ENCODE measurements around the gene IYD. TPM values are rescaled to one million over a fixed set of nuclear protein-coding genes. Genes with fewer than 3 reads are reported as not detected.
"Not testable (repeated sequence)": the region's sequence is repeated elsewhere in the genome, so short reads cannot be mapped to it uniquely, and the experiment has no call there.

IYD gene
- total and polyA plus RNA-seq, 7 experiments from 2014 or later: not detected

DNA sequence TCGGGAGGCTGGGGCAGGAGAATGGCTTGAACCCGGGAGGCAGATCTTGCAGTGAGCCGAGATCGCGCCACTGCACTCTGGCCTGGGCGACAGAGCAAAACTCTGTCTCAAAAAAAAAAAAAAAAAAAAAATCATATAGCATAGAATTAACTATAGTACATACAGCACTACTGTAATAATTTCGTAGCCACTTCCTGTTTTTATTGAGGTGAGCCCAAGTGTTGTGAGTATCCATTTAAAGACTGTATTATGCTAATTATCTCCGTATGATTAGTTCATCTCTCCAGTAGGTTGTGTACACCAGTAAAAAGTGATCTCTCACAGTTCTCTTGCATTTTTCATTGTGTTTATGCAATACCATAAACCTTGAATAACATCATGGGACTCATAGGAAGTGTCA, 70.6 kb downstream of the IYD start:
- H3K4me3 Mint-ChIP-seq: no peak overlapping the region
- intact Hi-C loops (cut with micrococcal nuclease): no loop called here
- H3K9me3 Mint-ChIP-seq: peaks cover 0 to 22% (median 6%) of the 10 kb centered on the region in 11 donors
- Histone ChIP-seq H3K36me3 (ENCODE audit: control insufficient read depth in 2 of 3, insufficient read depth in 3 of 3, low read length in 3 of 3) (no peaks in the 10 kb centered on the region), H3K27ac (ENCODE audit: low read depth, low read length) (no peak overlapping the region), H3K27me3 (ENCODE audit: control insufficient read depth in 2 of 2, insufficient read depth in 2 of 2, low read length in 2 of 2) (no peaks in the 10 kb centered on the region), H3K4me1 (ENCODE audit: control insufficient read depth in 2 of 2, insufficient read depth in 2 of 2, low read length in 2 of 2) (no peaks in the 10 kb centered on the region), H3K4me3 (ENCODE audit: low read length) (no peak overlapping the region), H3K9me3 (ENCODE audit: control insufficient read depth in 2 of 3, low read length in 3 of 3) (no peaks in the 10 kb centered on the region)
- no peaks in the 10 kb centered on the region for H3K36me3 Mint-ChIP-seq
- ChIA-PET CTCF (no interaction called here), POLR2A (no interaction called here)
- H3K4me1 Mint-ChIP-seq: peaks cover 0 to 1% (median 0%) of the 10 kb centered on the region in 7 donors
- peaks cover 0 to 13% (median 4%) of the 10 kb centered on the region in 5 donors for H3K27me3 Mint-ChIP-seq
- H3K27ac Mint-ChIP-seq: no peak overlapping the region
- DNase-seq: no peak
- ATAC-seq: no peak

DNA sequence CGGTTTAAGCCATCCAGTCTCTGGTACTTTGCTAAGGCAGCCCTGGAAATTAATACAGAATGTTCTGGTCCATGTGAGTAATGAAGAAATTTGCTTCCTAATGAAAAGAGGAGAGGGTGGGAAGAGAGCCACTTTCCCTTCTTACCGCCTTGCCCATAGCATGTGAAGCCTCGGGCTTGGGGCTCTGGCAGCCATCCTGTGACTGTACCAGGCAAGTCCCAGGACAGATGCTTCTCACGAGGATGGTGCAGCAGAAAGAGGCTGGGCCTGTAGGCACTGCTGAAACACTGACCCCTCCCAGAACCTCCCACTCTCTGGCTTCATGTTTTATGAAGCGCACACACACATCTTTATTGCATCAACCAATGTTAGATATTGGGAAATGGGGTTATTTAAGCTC, 74.8 kb downstream of the IYD start:
- Histone ChIP-seq H3K4me3 (ENCODE audit: low read length) (no peak overlapping the region), H3K27me3 (ENCODE audit: control insufficient read depth in 2 of 2, insufficient read depth in 2 of 2, low read length in 2 of 2) (no peaks in the 10 kb centered on the region), H3K36me3 (ENCODE audit: control insufficient read depth in 2 of 3, insufficient read depth in 3 of 3, low read length in 3 of 3) (no peaks in the 10 kb centered on the region), H3K9me3 (ENCODE audit: control insufficient read depth in 2 of 3, low read length in 3 of 3) (no peaks in the 10 kb centered on the region), H3K27ac (ENCODE audit: low read depth, low read length) (no peak overlapping the region), H3K4me1 (ENCODE audit: control insufficient read depth in 2 of 2, insufficient read depth in 2 of 2, low read length in 2 of 2) (no peaks in the 10 kb centered on the region)
- DNase-seq (no peak), ATAC-seq (no peak)
- Mint-ChIP-seq H3K27ac (no peak overlapping the region), H3K27me3 (peaks cover 0 to 13% (median 8%) of the 10 kb centered on the region in 5 donors), H3K4me1 (no peaks in the 10 kb centered on the region), H3K9me3 (peaks cover 0 to 15% (median 5%) of the 10 kb centered on the region in 11 donors), H3K36me3 (no peaks in the 10 kb centered on the region), H3K4me3 (no peak overlapping the region)
- POLR2A ChIA-PET: no interaction called here
- intact Hi-C loops (cut with micrococcal nuclease): no loop called here
- CTCF ChIA-PET: no interaction called here

- Histone ChIP-seq H3K27ac (ENCODE audit: low read depth, low read length) (no peak overlapping the region), H3K27me3 (ENCODE audit: control insufficient read depth in 2 of 2, insufficient read depth in 2 of 2, low read length in 2 of 2) (no peaks in the 10 kb centered on the region), H3K4me3 (ENCODE audit: low read length) (no peak overlapping the region), H3K9me3 (ENCODE audit: control insufficient read depth in 2 of 3, low read length in 3 of 3) (no peaks in the 10 kb centered on the region), H3K4me1 (ENCODE audit: control insufficient read depth in 2 of 2, insufficient read depth in 2 of 2, low read length in 2 of 2) (no peaks in the 10 kb centered on the region), H3K36me3 (ENCODE audit: control insufficient read depth in 2 of 3, insufficient read depth in 3 of 3, low read length in 3 of 3) (no peaks in the 10 kb centered on the region)
- ATAC-seq (no peak), DNase-seq (no peak)
- CTCF ChIA-PET: no interaction called here
- POLR2A ChIA-PET: no interaction called here
- no peak overlapping the region for H3K27ac Mint-ChIP-seq
- peaks cover 0 to 13% (median 4%) of the 10 kb centered on the region in 11 donors for H3K9me3 Mint-ChIP-seq
- intact Hi-C loops (cut with micrococcal nuclease): no loop called here
- H3K4me3 Mint-ChIP-seq: no peak overlapping the region
- peaks cover 0 to 13% (median 8%) of the 10 kb centered on the region in 5 donors for H3K27me3 Mint-ChIP-seq
- H3K36me3 Mint-ChIP-seq: no peaks in the 10 kb centered on the region
- no peaks in the 10 kb centered on the region for H3K4me1 Mint-ChIP-seq
These were observed 75.5 kb downstream of the IYD start for GRCh38 chr6:150444308-150444707.

DNA sequence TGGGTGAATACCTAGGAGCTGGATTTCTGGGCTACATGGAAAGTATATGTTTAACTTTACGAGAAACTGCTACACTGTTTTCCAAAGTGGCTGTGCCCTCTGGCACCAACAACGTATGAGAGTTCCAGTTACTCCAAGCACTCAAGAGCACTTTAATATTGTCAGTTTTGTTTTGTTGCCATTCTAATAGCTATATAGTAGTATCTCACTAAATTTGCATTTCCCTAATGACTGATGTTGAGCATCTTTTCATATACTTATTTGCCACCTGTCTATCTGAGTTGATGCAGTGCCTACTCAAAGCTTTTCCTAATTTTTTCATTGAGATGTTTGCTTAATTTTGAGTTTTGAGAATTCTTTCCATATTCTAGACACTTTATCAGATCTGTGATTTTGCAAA, 76.7 kb downstream of the IYD start:
- intact Hi-C loops (cut with micrococcal nuclease): no loop called here
- Mint-ChIP-seq H3K36me3 (no peaks in the 10 kb centered on the region), H3K4me1 (no peaks in the 10 kb centered on the region), H3K27me3 (peaks cover 0 to 13% (median 8%) of the 10 kb centered on the region in 5 donors), H3K27ac (no peak overlapping the region), H3K9me3 (peaks cover 0 to 6% (median 0%) of the 10 kb centered on the region in 11 donors), H3K4me3 (no peak overlapping the region)
- ChIA-PET CTCF (no interaction called here), POLR2A (no interaction called here)
- Histone ChIP-seq H3K36me3 (ENCODE audit: control insufficient read depth in 2 of 3, insufficient read depth in 3 of 3, low read length in 3 of 3) (no peaks in the 10 kb centered on the region), H3K9me3 (ENCODE audit: control insufficient read depth in 2 of 3, low read length in 3 of 3) (no peaks in the 10 kb centered on the region), H3K27me3 (ENCODE audit: control insufficient read depth in 2 of 2, insufficient read depth in 2 of 2, low read length in 2 of 2) (no peaks in the 10 kb centered on the region), H3K4me3 (ENCODE audit: low read length) (no peak overlapping the region), H3K27ac (ENCODE audit: low read depth, low read length) (no peak overlapping the region), H3K4me1 (ENCODE audit: control insufficient read depth in 2 of 2, insufficient read depth in 2 of 2, low read length in 2 of 2) (no peaks in the 10 kb centered on the region)
- DNase-seq (no peak), ATAC-seq (no peak)

- H3K4me1 ChIP-seq (ENCODE audit: control insufficient read depth in 2 of 2, insufficient read depth in 2 of 2, low read length in 2 of 2): no peaks in the 10 kb centered on the region
- H3K27ac ChIP-seq (ENCODE audit: low read depth, low read length): no peak overlapping the region
- CTCF ChIA-PET: no interaction called here
- intact Hi-C loops (cut with micrococcal nuclease): no loop called here
- H3K36me3 ChIP-seq (ENCODE audit: control insufficient read depth in 2 of 3, insufficient read depth in 3 of 3, low read length in 3 of 3): no peaks in the 10 kb centered on the region
- Mint-ChIP-seq H3K36me3 (no peaks in the 10 kb centered on the region), H3K4me3 (no peak overlapping the region), H3K9me3 (peaks cover 0 to 3% (median 0%) of the 10 kb centered on the region in 11 donors), H3K4me1 (no peaks in the 10 kb centered on the region), H3K27ac (no peak overlapping the region), H3K27me3 (peaks cover 0 to 13% (median 8%) of the 10 kb centered on the region in 5 donors)
- H3K9me3 ChIP-seq (ENCODE audit: control insufficient read depth in 2 of 3, low read length in 3 of 3): no peaks in the 10 kb centered on the region
- H3K4me3 ChIP-seq (ENCODE audit: low read length): no peak overlapping the region
- ATAC-seq (no peak), DNase-seq (no peak)
- no peaks in the 10 kb centered on the region for H3K27me3 ChIP-seq (ENCODE audit: control insufficient read depth in 2 of 2, insufficient read depth in 2 of 2, low read length in 2 of 2)
- POLR2A ChIA-PET: no interaction called here
These were observed 79.4 kb downstream of the IYD start for GRCh38 chr6:150448221-150448620.

DNA sequence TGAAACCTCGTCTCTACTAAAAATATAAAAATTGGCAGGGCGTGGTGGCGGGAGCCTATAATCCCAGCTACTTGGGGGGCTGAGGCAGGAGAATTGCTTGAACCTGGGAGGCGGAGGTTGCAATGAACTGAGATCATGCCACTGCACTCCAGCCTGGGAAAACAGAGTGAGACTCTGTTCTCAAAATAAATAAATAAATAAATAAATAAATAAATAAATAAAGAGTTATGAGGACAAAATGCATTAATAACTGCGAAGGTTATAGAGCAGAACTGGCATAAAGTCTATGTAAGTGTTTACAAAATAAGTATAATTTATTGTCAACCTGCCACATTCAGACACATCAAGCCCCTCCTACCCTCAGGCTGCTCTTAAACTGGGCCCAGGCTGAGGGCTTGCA, 80.2 kb downstream of the IYD start:
- H3K4me1 Mint-ChIP-seq; H3K36me3 Mint-ChIP-seq; ATAC-seq; POLR2A ChIA-PET; H3K27ac ChIP-seq (ENCODE audit: low read depth, low read length); H3K9me3 Mint-ChIP-seq; H3K9me3 ChIP-seq (ENCODE audit: control insufficient read depth in 2 of 3, low read length in 3 of 3); H3K4me1 ChIP-seq (ENCODE audit: control insufficient read depth in 2 of 2, insufficient read depth in 2 of 2, low read length in 2 of 2); CTCF ChIA-PET; H3K36me3 ChIP-seq (ENCODE audit: control insufficient read depth in 2 of 3, insufficient read depth in 3 of 3, low read length in 3 of 3); H3K4me3 Mint-ChIP-seq; H3K27me3 ChIP-seq (ENCODE audit: control insufficient read depth in 2 of 2, insufficient read depth in 2 of 2, low read length in 2 of 2); H3K4me3 ChIP-seq (ENCODE audit: low read length); intact Hi-C loops (cut with micrococcal nuclease); DNase-seq; H3K27ac Mint-ChIP-seq: not testable (repeated sequence)
- peaks cover 0 to 13% (median 5%) of the 10 kb centered on the region in 5 donors for H3K27me3 Mint-ChIP-seq

GRCh38 chr6:150450918-150451317, 82.1 kb downstream of the IYD start:
- Mint-ChIP-seq H3K4me1 (no peaks in the 10 kb centered on the region), H3K9me3 (peaks cover 0 to 5% (median 0%) of the 10 kb centered on the region in 11 donors), H3K36me3 (no peaks in the 10 kb centered on the region), H3K4me3 (no peak overlapping the region), H3K27ac (no peak overlapping the region), H3K27me3 (peaks cover 0 to 8% (median 3%) of the 10 kb centered on the region in 5 donors)
- Histone ChIP-seq H3K36me3 (ENCODE audit: control insufficient read depth in 2 of 3, insufficient read depth in 3 of 3, low read length in 3 of 3) (no peaks in the 10 kb centered on the region), H3K9me3 (ENCODE audit: control insufficient read depth in 2 of 3, low read length in 3 of 3) (no peaks in the 10 kb centered on the region), H3K27ac (ENCODE audit: low read depth, low read length) (no peak overlapping the region), H3K4me3 (ENCODE audit: low read length) (no peak overlapping the region), H3K27me3 (ENCODE audit: control insufficient read depth in 2 of 2, insufficient read depth in 2 of 2, low read length in 2 of 2) (no peaks in the 10 kb centered on the region), H3K4me1 (ENCODE audit: control insufficient read depth in 2 of 2, insufficient read depth in 2 of 2, low read length in 2 of 2) (no peaks in the 10 kb centered on the region)
- POLR2A ChIA-PET: no interaction called here
- intact Hi-C loops (cut with micrococcal nuclease): no loop called here
- no peak for ATAC-seq
- CTCF ChIA-PET: no interaction called here
- no peak for DNase-seq
